OCI-LY7 (cell line): ENCODE data around the gene ZNF202. TPM values are rescaled to one million over a fixed set of nuclear protein-coding genes. Genes with fewer than 3 reads are reported as not detected.

Source experiments
- BruUV-seq: library from RNA; stranded (reverse); fragments of 400-500 nt; replicated peaks from 2 replicates; lab custom pipeline; 2021; lab: Mats Ljungman, UMichigan
- CTCF ChIA-PET: fragments of 300-600 bp; sonication (Branson Sonifier 250); formaldehyde crosslinking; loops from one replicate; lab custom pipeline; 2022; ENCODE audit warnings: antibody characterized with exemption; ENCODE audit not compliant: unreplicated experiment; lab: Charles Lee
- POLR2A ChIA-PET: fragments of 300-600 bp; sonication (Branson Sonifier 250); formaldehyde crosslinking; loops from one replicate; lab custom pipeline; 2022; ENCODE audit warnings: antibody characterized with exemption; lab: Charles Lee
- DNase-seq: peaks from one replicate; pipeline ENCODE4 v3.0.0-alpha.2; 2015; ENCODE audit warnings: low spot score
- H2AFZ ChIP-seq: fragments of 200-600 bp; sonication (generic), shearing (Covaris generic); 2 replicates; pipeline ENCODE4 v1.6.1; 2014; ENCODE audit warnings: mild to moderate bottlenecking, antibody characterized with exemption, low read length, moderate library complexity
- H3K27ac ChIP-seq: fragments of 200-600 bp; sonication (generic); 2 replicates; pipeline ENCODE4 v1.5.1; 2014; ENCODE audit warnings: mixed run types, low read depth, mild to moderate bottlenecking, moderate library complexity, low read length, inconsistent platforms; ENCODE audit not compliant: poor library complexity, severe bottlenecking
- H3K36me3 ChIP-seq: fragments of 200-600 bp; sonication (generic); 2 replicates; pipeline ENCODE4 v1.6.1; 2014; ENCODE audit warnings: mild to moderate bottlenecking, antibody characterized with exemption, low read length, moderate library complexity, mixed read lengths; ENCODE audit not compliant: insufficient read depth
- H3K4me1 ChIP-seq: fragments of 200-600 bp; sonication (generic); 2 replicates; pipeline ENCODE4 v1.5.1; 2014; ENCODE audit warnings: mild to moderate bottlenecking, low read length; ENCODE audit not compliant: insufficient read depth, poor library complexity, severe bottlenecking
- H3K4me2 ChIP-seq: fragments of 200-600 bp; sonication (generic); 2 replicates; pipeline ENCODE4 v1.6.1; 2014; ENCODE audit warnings: mild to moderate bottlenecking, low read length
- H3K4me3 ChIP-seq: fragments of 200-600 bp; sonication (generic); 2 replicates; pipeline ENCODE4 v1.5.1; 2014; ENCODE audit warnings: mild to moderate bottlenecking, low read depth, low read length; ENCODE audit not compliant: poor library complexity, severe bottlenecking
- H3K79me2 ChIP-seq: fragments of 200-600 bp; sonication (generic); 2 replicates; pipeline ENCODE4 v1.6.1; 2016; ENCODE audit warnings: low read depth, mild to moderate bottlenecking, low read length, moderate library complexity, mixed read lengths; ENCODE audit not compliant: insufficient read depth
- H3K9me2 ChIP-seq: fragments of 200-600 bp; sonication (generic); 2 replicates; pipeline ENCODE4 v1.6.1; 2016; ENCODE audit warnings: mild to moderate bottlenecking, low read length, mixed read lengths; ENCODE audit not compliant: insufficient read depth
- H3K9me3 ChIP-seq: fragments of 200-600 bp; sonication (generic); 2 replicates; pipeline ENCODE4 v1.6.1; 2014; ENCODE audit warnings: mild to moderate bottlenecking, mixed run types, low read length, mixed read lengths
- H4K20me1 ChIP-seq: fragments of 200-600 bp; sonication (generic); 2 replicates; pipeline ENCODE4 v1.6.1; 2014; ENCODE audit warnings: mild to moderate bottlenecking, antibody characterized with exemption, low read length, moderate library complexity, mixed read lengths; ENCODE audit not compliant: insufficient read depth
- EZH2phosphoT487 ChIP-seq: fragments of 200-600 bp; sonication (generic); IDR thresholded peaks from 2 replicates; pipeline ENCODE4 v1.6.1; 2018; ENCODE audit warnings: low read depth, borderline replicate concordance, mild to moderate bottlenecking, mixed run types, antibody characterized with exemption, low read length, moderate library complexity, mixed read lengths
- intact Hi-C: fragments of 100-400 bp; cut with micrococcal nuclease; formaldehyde crosslinking; loops from one replicate; pipeline ENCODE4 v1.10.0; 2022; ENCODE audit not compliant: unreplicated experiment
- total RNA-seq, 2 experiments: library from RNA; depleted of rRNA in 1 of 2; stranded (reverse); fragments of >200 nt in 1 of 2; shearing (Covaris generic) in 1 of 2; gene quantifications; 2 replicates each; pipeline ENCODE4 v1.2.3, GENCODE V29; 2014 to 2022
- TF ChIP-seq, protein P1 (sequence below): fragments of 200-600 bp; sonication (generic); conservative IDR thresholded peaks from 2 replicates; pipeline ENCODE4 v1.5.1; 2014; ENCODE audit warnings: mild to moderate bottlenecking, antibody characterized with exemption, low read length, moderate library complexity, mixed read lengths

The ZNF202 gene
- total RNA-seq, 2 experiments from 2014 or later = 15.5 to 19.6 TPM

DNA sequence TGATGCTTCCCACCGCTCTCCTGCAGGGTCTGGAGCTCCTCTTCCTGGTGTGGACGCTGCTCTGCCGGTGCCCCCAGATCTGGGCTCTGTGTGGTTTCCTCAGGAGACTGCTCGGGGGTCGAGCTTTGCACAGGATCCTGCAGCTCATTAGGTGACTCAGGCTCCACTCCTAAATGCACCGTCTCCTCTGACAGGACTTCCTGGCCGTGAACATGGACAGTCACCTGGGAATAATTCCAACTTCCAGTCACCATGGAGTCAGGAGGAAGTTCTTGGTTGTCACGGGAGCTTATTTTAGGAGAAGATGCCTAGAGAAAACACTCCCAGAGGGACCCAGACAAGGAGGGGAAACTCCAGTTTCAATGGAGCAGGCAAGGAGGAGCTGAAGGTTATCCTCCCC, 11.9 kb downstream of the ZNF202 start:
- H3K4me2 ChIP-seq = no peak overlapping the region
- ChIA-PET POLR2A (interaction anchor here (0.6 to 0.8 kb wide), 2 partner anchors 12 to 1454 kb away, joined by 3 to 4 read pairs; partner anchors contain the start of gene ZNF202), CTCF (no interaction called here)
- peaks cover 81% of the 10 kb centered on the region for H3K36me3 ChIP-seq
- intact Hi-C loops = no loop called here
- H3K9me3 ChIP-seq = no peaks in the 10 kb centered on the region
- no peaks in the 10 kb centered on the region for H3K4me1 ChIP-seq
- DNase-seq = no peak
- BruUV-seq = no TSS peak
- H3K4me3 ChIP-seq = no peak overlapping the region
- no peak overlapping the region for H2AFZ ChIP-seq
- no peaks in the 10 kb centered on the region for H3K79me2 ChIP-seq
- H3K27ac ChIP-seq = no peak overlapping the region
- H3K9me2 ChIP-seq = no peaks in the 10 kb centered on the region
- no peaks in the 10 kb centered on the region for H4K20me1 ChIP-seq
- no peak for TF ChIP-seq EZH2phosphoT487
- TF ChIP-seq, protein P1, sequence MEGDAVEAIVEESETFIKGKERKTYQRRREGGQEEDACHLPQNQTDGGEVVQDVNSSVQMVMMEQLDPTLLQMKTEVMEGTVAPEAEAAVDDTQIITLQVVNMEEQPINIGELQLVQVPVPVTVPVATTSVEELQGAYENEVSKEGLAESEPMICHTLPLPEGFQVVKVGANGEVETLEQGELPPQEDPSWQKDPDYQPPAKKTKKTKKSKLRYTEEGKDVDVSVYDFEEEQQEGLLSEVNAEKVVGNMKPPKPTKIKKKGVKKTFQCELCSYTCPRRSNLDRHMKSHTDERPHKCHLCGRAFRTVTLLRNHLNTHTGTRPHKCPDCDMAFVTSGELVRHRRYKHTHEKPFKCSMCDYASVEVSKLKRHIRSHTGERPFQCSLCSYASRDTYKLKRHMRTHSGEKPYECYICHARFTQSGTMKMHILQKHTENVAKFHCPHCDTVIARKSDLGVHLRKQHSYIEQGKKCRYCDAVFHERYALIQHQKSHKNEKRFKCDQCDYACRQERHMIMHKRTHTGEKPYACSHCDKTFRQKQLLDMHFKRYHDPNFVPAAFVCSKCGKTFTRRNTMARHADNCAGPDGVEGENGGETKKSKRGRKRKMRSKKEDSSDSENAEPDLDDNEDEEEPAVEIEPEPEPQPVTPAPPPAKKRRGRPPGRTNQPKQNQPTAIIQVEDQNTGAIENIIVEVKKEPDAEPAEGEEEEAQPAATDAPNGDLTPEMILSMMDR = no peak

- Histone ChIP-seq H3K27ac (no peak overlapping the region), H3K4me2 (no peak overlapping the region), H3K9me2 (no peaks in the 10 kb centered on the region), H3K36me3 (peaks cover 78% of the 10 kb centered on the region), H3K9me3 (no peaks in the 10 kb centered on the region), H3K4me3 (no peak overlapping the region), H3K4me1 (no peaks in the 10 kb centered on the region), H3K79me2 (no peaks in the 10 kb centered on the region), H4K20me1 (no peaks in the 10 kb centered on the region), H2AFZ (no peak overlapping the region)
- ChIA-PET CTCF (no interaction called here), POLR2A (no interaction called here)
- BruUV-seq = no TSS peak
- DNase-seq = no peak
- intact Hi-C loops = no loop called here
- TF ChIP-seq, protein P1 = no peak
- TF ChIP-seq EZH2phosphoT487 = no peak
These were observed 15.3 kb downstream of the ZNF202 start for GRCh38 chr11:123725995-123726655.

- Histone ChIP-seq H3K79me2 (no peaks in the 10 kb centered on the region), H3K9me3 (no peaks in the 10 kb centered on the region), H3K4me2 (no peak overlapping the region), H2AFZ (no peak overlapping the region), H3K27ac (no peak overlapping the region), H3K4me1 (no peaks in the 10 kb centered on the region), H3K9me2 (no peaks in the 10 kb centered on the region), H3K36me3 (peaks cover 11% of the 10 kb centered on the region), H4K20me1 (no peaks in the 10 kb centered on the region), H3K4me3 (no peak overlapping the region)
- BruUV-seq = no TSS peak
- ChIA-PET POLR2A (interaction anchor here (0.5 to 1.4 kb wide), 5 partner anchors 11 to 1277 kb away, joined by 3 to 8 read pairs (median 3); no protein-coding TSS in a partner anchor), CTCF (no interaction called here)
- no peak for DNase-seq
- no peak for TF ChIP-seq EZH2phosphoT487
- TF ChIP-seq, protein P1 = no peak
- intact Hi-C loops = no loop called here
These were observed 22.0 kb downstream of the ZNF202 start for GRCh38 chr11:123719452-123719851.
